ENCODE results near the gene UPK2.
A peak's percentile ranks its signal among the peaks of the same experiment; 100 is the strongest.
"Not testable (repeated sequence)": the region's sequence is repeated elsewhere in the genome, so short reads cannot be mapped to it uniquely, and the experiment has no call there.

UPK2 gene

GRCh38 chr11:118938491-118939403 is 17.4 kb upstream of the UPK2 start:
- peak; percentile 97 for DNase-seq (ENCODE audit: low spot score)

GRCh38 chr11:118939404-118939915 is 16.6 kb upstream of the UPK2 start:
- no peak for FAIRE-seq

More at GRCh38 chr11:118938491-118939403, 17.4 kb upstream of the UPK2 start:
- FAIRE-seq, result peak; percentile 92

GRCh38 chr11:118939953-118940598 is 16.0 kb upstream of the UPK2 start:
- FAIRE-seq (no peak), DNase-seq (ENCODE audit: low spot score) (no peak)

More at GRCh38 chr11:118939404-118939915, 16.6 kb upstream of the UPK2 start:
- DNase-seq (ENCODE audit: low spot score), result no peak

- no peak for FAIRE-seq
- DNase-seq (ENCODE audit: low spot score), result no peak
Measured at GRCh38 chr11:118947091-118947490, 9.0 kb upstream of the UPK2 start.

GRCh38 chr11:118948000-118948399 is 8.1 kb upstream of the UPK2 start:
- DNase-seq (ENCODE audit: low spot score) (no peak), FAIRE-seq (no peak)

- no peak for DNase-seq (ENCODE audit: low spot score)
- no peak for FAIRE-seq
Measured at GRCh38 chr11:118953265-118953664, 2.8 kb upstream of the UPK2 start.

GRCh38 chr11:118953976-118954375 is 2.1 kb upstream of the UPK2 start:
- FAIRE-seq; DNase-seq (ENCODE audit: low spot score): not testable (repeated sequence)

GRCh38 chr11:118956847-118957469 is 860 bp downstream of the UPK2 start:
- no peak for FAIRE-seq
- no peak for DNase-seq (ENCODE audit: low spot score)

GRCh38 chr11:118957549-118957948 is 1.5 kb downstream of the UPK2 start:
- DNase-seq (ENCODE audit: low spot score), result no peak
- no peak for FAIRE-seq

- FAIRE-seq (no peak), DNase-seq (ENCODE audit: low spot score) (no peak)
Measured at GRCh38 chr11:118957968-118958367, 1.9 kb downstream of the UPK2 start.

GRCh38 chr11:118958577-118958976 is 2.5 kb downstream of the UPK2 start:
- FAIRE-seq, result no peak
- no peak for DNase-seq (ENCODE audit: low spot score)

GRCh38 chr11:118961189-118961588 is 5.1 kb downstream of the UPK2 start:
- no peak for FAIRE-seq
- DNase-seq (ENCODE audit: low spot score), result no peak

- FAIRE-seq, result no peak
Measured at GRCh38 chr11:118961591-118961990, 5.5 kb downstream of the UPK2 start.

GRCh38 chr11:118969508-118969907 is 13.4 kb downstream of the UPK2 start:
- not testable (repeated sequence) for FAIRE-seq

More at GRCh38 chr11:118961591-118961990, 5.5 kb downstream of the UPK2 start:
- DNase-seq (ENCODE audit: low spot score), result no peak

GRCh38 chr11:118971646-118972045 is 15.5 kb downstream of the UPK2 start, which contains the start of gene FOXR1:
TSS of gene FOXR1 (plus strand) at chr11:118971761. CDS start at chr11:118971932, 171 bp downstream.
- DNase-seq (ENCODE audit: low spot score), result no peak
- FAIRE-seq, result no peak

More at GRCh38 chr11:118969508-118969907, 13.4 kb downstream of the UPK2 start:
- DNase-seq (ENCODE audit: low spot score), result not testable (repeated sequence)

- FAIRE-seq, result no peak
- DNase-seq (ENCODE audit: low spot score), result no peak
Measured at GRCh38 chr11:118973985-118974384, 17.9 kb downstream of the UPK2 start.

- FAIRE-seq (no peak), DNase-seq (ENCODE audit: low spot score) (no peak)
Measured at GRCh38 chr11:118975771-118976709, 19.9 kb downstream of the UPK2 start.

- FAIRE-seq (no peak), DNase-seq (ENCODE audit: low spot score) (no peak)
Measured at GRCh38 chr11:118979434-118979833, 23.3 kb downstream of the UPK2 start.

GRCh38 chr11:118980191-118980881 is 24.2 kb downstream of the UPK2 start:
- FAIRE-seq, result no peak
- DNase-seq (ENCODE audit: low spot score), result no peak

- FAIRE-seq; DNase-seq (ENCODE audit: low spot score): not testable (repeated sequence)
Measured at GRCh38 chr11:118984337-118984736, 28.2 kb downstream of the UPK2 start.

Measured in RCC 7860 (cell line).